Neutrophil (primary cell): ENCODE measurements around the gene PCDH12.

Experiments used
- H3K27ac ChIP-seq: fragments of 200-600 bp; sonication (generic); 2 replicates; pipeline ENCODE4 v1.5.1; 2016; ENCODE audit warnings: mild to moderate bottlenecking, moderate library complexity
- H3K27me3 ChIP-seq: fragments of 200-600 bp; sonication (generic); 2 replicates; pipeline ENCODE4 v1.6.0; 2016; ENCODE audit warnings: mild to moderate bottlenecking
- H3K36me3 ChIP-seq: fragments of 200-600 bp; sonication (generic); 2 replicates; pipeline ENCODE4 v1.5.1; 2017
- H3K4me1 ChIP-seq, 2 experiments: fragments of 200-600 bp in 1 of 2; sonication (generic) in 1 of 2; 1 replicate in 1 of 2; 2 replicates in 1 of 2; pipeline versions ENCODE4 v1.5.1 to v1.6.1; 2013 to 2016; ENCODE audit warnings: low read depth in 1 of 2, low read length in 1 of 2, mild to moderate bottlenecking in 1 of 2, moderate library complexity in 1 of 2; ENCODE audit not compliant: control insufficient read depth in 1 of 2, insufficient read depth in 1 of 2
- H3K4me3 ChIP-seq, 2 experiments: fragments of 200-600 bp in 1 of 2; sonication (generic) in 1 of 2; 1 replicate in 1 of 2; 2 replicates in 1 of 2; pipeline ENCODE4 v1.5.1; 2013 to 2016; ENCODE audit warnings: low read depth in 1 of 2, low read length in 1 of 2, mild to moderate bottlenecking in 1 of 2, moderate library complexity in 1 of 2
- H3K9me3 ChIP-seq: fragments of 200-600 bp; sonication (generic); 2 replicates; pipeline ENCODE4 v1.5.1; 2016
- CTCF ChIP-seq: fragments of 200-600 bp; sonication (generic); IDR thresholded peaks from 2 replicates; pipeline ENCODE4 v1.5.1; 2016; ENCODE audit warnings: antibody characterized with exemption

Gene PCDH12

GRCh38 chr5:141989720-141990119, 31.7 kb upstream of the PCDH12 start:
- H3K9me3 ChIP-seq: no peaks in the 10 kb centered on the region
- H3K27me3 ChIP-seq: no peaks in the 10 kb centered on the region
- no peak overlapping the region for H3K4me3 ChIP-seq
- peaks cover 54% of the 10 kb centered on the region for H3K36me3 ChIP-seq
- H3K27ac ChIP-seq: no peak overlapping the region
- TF ChIP-seq CTCF: no peak
- H3K4me1 ChIP-seq: peaks cover 5 to 7% of the 10 kb centered on the region in 2 experiments

GRCh38 chr5:141986072-141986471, 28.1 kb upstream of the PCDH12 start:
- H3K4me3 ChIP-seq: no peak overlapping the region
- H3K36me3 ChIP-seq: peaks cover 72% of the 10 kb centered on the region
- peak overlapping the region; percentile 38 for H3K27ac ChIP-seq
- no peaks in the 10 kb centered on the region for H3K9me3 ChIP-seq
- no peak for TF ChIP-seq CTCF
- peaks cover 5 to 7% of the 10 kb centered on the region in 2 experiments for H3K4me1 ChIP-seq
- no peaks in the 10 kb centered on the region for H3K27me3 ChIP-seq

- Histone ChIP-seq H3K4me3 (no peak overlapping the region), H3K4me1 (peaks cover 5 to 7% of the 10 kb centered on the region in 2 experiments), H3K9me3 (no peaks in the 10 kb centered on the region), H3K27me3 (no peaks in the 10 kb centered on the region), H3K36me3 (peaks cover 89% of the 10 kb centered on the region), H3K27ac (no peak overlapping the region)
- TF ChIP-seq CTCF: no peak
Observed at GRCh38 chr5:141982626-141983025, 24.6 kb upstream of the PCDH12 start.

GRCh38 chr5:141978389-141978788, 20.4 kb upstream of the PCDH12 start:
- Histone ChIP-seq H3K4me1 (no peaks in the 10 kb centered on the region), H3K36me3 (peaks cover 79% of the 10 kb centered on the region), H3K4me3 (no peak overlapping the region), H3K27me3 (no peaks in the 10 kb centered on the region), H3K27ac (no peak overlapping the region), H3K9me3 (no peaks in the 10 kb centered on the region)
- no peak for TF ChIP-seq CTCF

GRCh38 chr5:141976176-141976575, 18.2 kb upstream of the PCDH12 start:
- H3K36me3 ChIP-seq: peaks cover 66% of the 10 kb centered on the region

More at GRCh38 chr5:141976176-141976575, 18.2 kb upstream of the PCDH12 start:
- H3K4me3 ChIP-seq: no peak overlapping the region
- H3K27me3 ChIP-seq: no peaks in the 10 kb centered on the region
- H3K9me3 ChIP-seq: no peaks in the 10 kb centered on the region
- H3K4me1 ChIP-seq: no peaks in the 10 kb centered on the region
- no peak overlapping the region for H3K27ac ChIP-seq
- TF ChIP-seq CTCF: no peak
